Stimulated activated memory B cell treated with anti-CD40 and anti-IgM and Interleukin-4, amounts not matched to agents 10 μg/mL and 1 μg/mL and 100 μg/mL, for 72 hours (primary cell): ENCODE data around the gene ISOC1.

Experiments
- ATAC-seq: fragments of 150-1000 bp; cut with Tn5 transposase; 2 replicates; pipeline ENCODE4 v1.10.0; 2021
- H3K27ac Mint-ChIP-seq: one replicate; pipeline ENCODE4 v1.8.0; 2022; ENCODE audit warnings: mild to moderate bottlenecking, mixed read lengths
- H3K27me3 Mint-ChIP-seq: one replicate; pipeline ENCODE4 v1.8.0; 2022; ENCODE audit warnings: mixed read lengths
- H3K36me3 Mint-ChIP-seq: one replicate; pipeline ENCODE4 v1.8.0; 2022; ENCODE audit warnings: mixed read lengths
- H3K4me1 Mint-ChIP-seq: one replicate; pipeline ENCODE4 v1.8.0; 2022; ENCODE audit warnings: mixed read lengths
- H3K4me3 Mint-ChIP-seq: one replicate; pipeline ENCODE4 v1.8.0; 2022; ENCODE audit warnings: mild to moderate bottlenecking, moderate library complexity, mixed read lengths
- H3K9me3 Mint-ChIP-seq: one replicate; pipeline ENCODE4 v1.8.0; 2022; ENCODE audit warnings: mixed read lengths

Gene ISOC1

GRCh38 chr5:129141696-129142095 lies 47.1 kb downstream of the ISOC1 start:
- H3K9me3 Mint-ChIP-seq, result peaks cover 3% of the 10 kb centered on the region
- no peaks in the 10 kb centered on the region for H3K4me1 Mint-ChIP-seq
- H3K27me3 Mint-ChIP-seq, result no peaks in the 10 kb centered on the region
- H3K36me3 Mint-ChIP-seq, result peaks cover 5% of the 10 kb centered on the region
- no peak overlapping the region for H3K4me3 Mint-ChIP-seq
- no peak overlapping the region for H3K27ac Mint-ChIP-seq
- no peak for ATAC-seq

- H3K9me3 Mint-ChIP-seq, result peaks cover 1% of the 10 kb centered on the region
- peaks cover 17% of the 10 kb centered on the region for H3K36me3 Mint-ChIP-seq
- ATAC-seq, result no peak
- no peak overlapping the region for H3K4me3 Mint-ChIP-seq
- H3K4me1 Mint-ChIP-seq, result no peaks in the 10 kb centered on the region
- no peaks in the 10 kb centered on the region for H3K27me3 Mint-ChIP-seq
- no peak overlapping the region for H3K27ac Mint-ChIP-seq
These were observed 61.3 kb downstream of the ISOC1 start for GRCh38 chr5:129155876-129156275.

GRCh38 chr5:129161830-129162229 lies 67.3 kb downstream of the ISOC1 start:
- Mint-ChIP-seq H3K4me1 (no peaks in the 10 kb centered on the region), H3K4me3 (no peak overlapping the region), H3K27ac (no peak overlapping the region), H3K27me3 (no peaks in the 10 kb centered on the region), H3K36me3 (peaks cover 27% of the 10 kb centered on the region), H3K9me3 (peaks cover 20% of the 10 kb centered on the region)
- no peak for ATAC-seq
